ENCODE results near the gene ARL5A.

Gene ARL5A

GRCh38 chr2:151777935-151778334 lies 50.3 kb downstream of the ARL5A start:
- Histone ChIP-seq H3K4me3 (ENCODE audit: insufficient read length, low read depth) (no peak overlapping the region), H3K36me3 (ENCODE audit: insufficient read depth, insufficient read length, low read length) (peaks cover 8% of the 10 kb centered on the region), H3K27me3 (ENCODE audit: insufficient read depth, insufficient read length) (no peaks in the 10 kb centered on the region), H3K9me3 (ENCODE audit: insufficient read depth, low read length) (no peaks in the 10 kb centered on the region), H3K9ac (ENCODE audit: insufficient read length, low read depth) (no peak overlapping the region), H3K4me1 (ENCODE audit: insufficient read depth, insufficient read length) (no peaks in the 10 kb centered on the region)
- TF ChIP-seq YY1 (IDR thresholded peaks at IDR 0.05; ENCODE audit: insufficient read depth, insufficient read length) (no peak), ZNF274 (IDR thresholded peaks at IDR 0.05; ENCODE audit: low read depth, low read length) (no peak), SUZ12 (IDR thresholded peaks at IDR 0.05; ENCODE audit: extremely low read depth, insufficient read depth, insufficient read length) (no peak)
- no peak for DNase-seq (ENCODE audit: low read depth, low spot score)

GRCh38 chr2:151777487-151777886 lies 50.7 kb downstream of the ARL5A start:
- Histone ChIP-seq H3K9me3 (ENCODE audit: insufficient read depth, low read length) (no peaks in the 10 kb centered on the region), H3K27me3 (ENCODE audit: insufficient read depth, insufficient read length) (no peaks in the 10 kb centered on the region), H3K36me3 (ENCODE audit: insufficient read depth, insufficient read length, low read length) (peaks cover 8% of the 10 kb centered on the region), H3K4me3 (ENCODE audit: insufficient read length, low read depth) (no peak overlapping the region), H3K9ac (ENCODE audit: insufficient read length, low read depth) (no peak overlapping the region), H3K4me1 (ENCODE audit: insufficient read depth, insufficient read length) (no peaks in the 10 kb centered on the region)
- DNase-seq (ENCODE audit: low read depth, low spot score) = no peak
- TF ChIP-seq SUZ12 (IDR thresholded peaks at IDR 0.05; ENCODE audit: extremely low read depth, insufficient read depth, insufficient read length) (no peak), YY1 (IDR thresholded peaks at IDR 0.05; ENCODE audit: insufficient read depth, insufficient read length) (no peak), ZNF274 (IDR thresholded peaks at IDR 0.05; ENCODE audit: low read depth, low read length) (no peak)

GRCh38 chr2:151776367-151776766 lies 51.9 kb downstream of the ARL5A start:
- no peak for DNase-seq (ENCODE audit: low read depth, low spot score)
- H3K9ac ChIP-seq (ENCODE audit: insufficient read length, low read depth) = no peak overlapping the region
- peaks cover 3% of the 10 kb centered on the region for H3K36me3 ChIP-seq (ENCODE audit: insufficient read depth, insufficient read length, low read length)
- no peaks in the 10 kb centered on the region for H3K9me3 ChIP-seq (ENCODE audit: insufficient read depth, low read length)
- H3K27me3 ChIP-seq (ENCODE audit: insufficient read depth, insufficient read length) = no peaks in the 10 kb centered on the region
- no peaks in the 10 kb centered on the region for H3K4me1 ChIP-seq (ENCODE audit: insufficient read depth, insufficient read length)
- H3K4me3 ChIP-seq (ENCODE audit: insufficient read length, low read depth) = no peak overlapping the region
- TF ChIP-seq YY1 (IDR thresholded peaks at IDR 0.05; ENCODE audit: insufficient read depth, insufficient read length) (no peak), ZNF274 (IDR thresholded peaks at IDR 0.05; ENCODE audit: low read depth, low read length) (no peak), SUZ12 (IDR thresholded peaks at IDR 0.05; ENCODE audit: extremely low read depth, insufficient read depth, insufficient read length) (no peak)

GRCh38 chr2:151775057-151775740 lies 53.0 kb downstream of the ARL5A start:
- Histone ChIP-seq H3K4me1 (ENCODE audit: insufficient read depth, insufficient read length) (no peaks in the 10 kb centered on the region), H3K27me3 (ENCODE audit: insufficient read depth, insufficient read length) (no peaks in the 10 kb centered on the region), H3K9ac (ENCODE audit: insufficient read length, low read depth) (no peak overlapping the region), H3K4me3 (ENCODE audit: insufficient read length, low read depth) (no peak overlapping the region), H3K36me3 (ENCODE audit: insufficient read depth, insufficient read length, low read length) (no peaks in the 10 kb centered on the region), H3K9me3 (ENCODE audit: insufficient read depth, low read length) (no peaks in the 10 kb centered on the region)
- no peak for TF ChIP-seq SUZ12 (IDR thresholded peaks at IDR 0.05; ENCODE audit: extremely low read depth, insufficient read depth, insufficient read length)
- no peak for TF ChIP-seq ZNF274 (IDR thresholded peaks at IDR 0.05; ENCODE audit: low read depth, low read length)
- TF ChIP-seq YY1 (IDR thresholded peaks at IDR 0.05; ENCODE audit: insufficient read depth, insufficient read length) = no peak
- no peak for DNase-seq (ENCODE audit: low read depth, low spot score)

- no peaks in the 10 kb centered on the region for H3K27me3 ChIP-seq (ENCODE audit: insufficient read depth, insufficient read length)
- no peaks in the 10 kb centered on the region for H3K36me3 ChIP-seq (ENCODE audit: insufficient read depth, insufficient read length, low read length)
- no peak overlapping the region for H3K4me3 ChIP-seq (ENCODE audit: insufficient read length, low read depth)
- H3K9me3 ChIP-seq (ENCODE audit: insufficient read depth, low read length) = no peaks in the 10 kb centered on the region
- TF ChIP-seq SUZ12 (IDR thresholded peaks at IDR 0.05; ENCODE audit: extremely low read depth, insufficient read depth, insufficient read length) (no peak), YY1 (IDR thresholded peaks at IDR 0.05; ENCODE audit: insufficient read depth, insufficient read length) (no peak), ZNF274 (IDR thresholded peaks at IDR 0.05; ENCODE audit: low read depth, low read length) (no peak)
- no peak for DNase-seq (ENCODE audit: low read depth, low spot score)
- H3K4me1 ChIP-seq (ENCODE audit: insufficient read depth, insufficient read length) = no peaks in the 10 kb centered on the region
- no peak overlapping the region for H3K9ac ChIP-seq (ENCODE audit: insufficient read length, low read depth)
These were observed 53.7 kb downstream of the ARL5A start for GRCh38 chr2:151774506-151774905.

GRCh38 chr2:151771599-151772358 lies 56.4 kb downstream of the ARL5A start:
- no peaks in the 10 kb centered on the region for H3K4me1 ChIP-seq (ENCODE audit: insufficient read depth, insufficient read length)
- DNase-seq (ENCODE audit: low read depth, low spot score) = no peak
- no peaks in the 10 kb centered on the region for H3K9me3 ChIP-seq (ENCODE audit: insufficient read depth, low read length)
- no peak overlapping the region for H3K9ac ChIP-seq (ENCODE audit: insufficient read length, low read depth)
- H3K4me3 ChIP-seq (ENCODE audit: insufficient read length, low read depth) = no peak overlapping the region
- H3K36me3 ChIP-seq (ENCODE audit: insufficient read depth, insufficient read length, low read length) = no peaks in the 10 kb centered on the region
- TF ChIP-seq YY1 (IDR thresholded peaks at IDR 0.05; ENCODE audit: insufficient read depth, insufficient read length) (no peak), ZNF274 (IDR thresholded peaks at IDR 0.05; ENCODE audit: low read depth, low read length) (no peak)
- no peaks in the 10 kb centered on the region for H3K27me3 ChIP-seq (ENCODE audit: insufficient read depth, insufficient read length)

- DNase-seq (ENCODE audit: low read depth, low spot score) = no peak
- no peak overlapping the region for H3K9ac ChIP-seq (ENCODE audit: insufficient read length, low read depth)
- TF ChIP-seq YY1 (IDR thresholded peaks at IDR 0.05; ENCODE audit: insufficient read depth, insufficient read length) = no peak
- no peak for TF ChIP-seq ZNF274 (IDR thresholded peaks at IDR 0.05; ENCODE audit: low read depth, low read length)
- no peak for TF ChIP-seq SUZ12 (IDR thresholded peaks at IDR 0.05; ENCODE audit: extremely low read depth, insufficient read depth, insufficient read length)
- no peaks in the 10 kb centered on the region for H3K4me1 ChIP-seq (ENCODE audit: insufficient read depth, insufficient read length)
- H3K9me3 ChIP-seq (ENCODE audit: insufficient read depth, low read length) = no peaks in the 10 kb centered on the region
- no peaks in the 10 kb centered on the region for H3K36me3 ChIP-seq (ENCODE audit: insufficient read depth, insufficient read length, low read length)
- H3K27me3 ChIP-seq (ENCODE audit: insufficient read depth, insufficient read length) = no peaks in the 10 kb centered on the region
- no peak overlapping the region for H3K4me3 ChIP-seq (ENCODE audit: insufficient read length, low read depth)
These were observed 57.2 kb downstream of the ARL5A start for GRCh38 chr2:151770995-151771394.
